ENCODE data around the gene MGAT5B. TPM values are rescaled to one million over a fixed set of nuclear protein-coding genes. Genes with fewer than 3 reads are reported as not detected.

The MGAT5B gene
- total RNA-seq, 1 experiment from 2014 or later = 4.4 TPM

- Histone ChIP-seq H3K9me3 (ENCODE audit: control insufficient read depth in 1 of 2, insufficient read depth in 1 of 2, low read depth in 1 of 2, low read length in 2 of 2) (no peaks in the 10 kb centered on the region), H3K9ac (ENCODE audit: low read length) (no peak overlapping the region), H3K36me3 (ENCODE audit: control insufficient read depth in 1 of 2, insufficient read depth in 2 of 2, low read length in 2 of 2) (no peaks in the 10 kb centered on the region), H3K4me2 (ENCODE audit: low read length) (no peak overlapping the region), H3K79me2 (ENCODE audit: insufficient read depth, low read length) (no peaks in the 10 kb centered on the region), H2AFZ (ENCODE audit: low read depth, low read length, poor library complexity, severe bottlenecking) (no peak overlapping the region), H3K4me3 (replicated peaks in 1 of 2; ENCODE audit: low read depth in 1 of 2, low read length in 2 of 2) (no peak overlapping the region), H4K20me1 (ENCODE audit: insufficient read depth) (no peaks in the 10 kb centered on the region), H3K9me2 (ENCODE audit: insufficient read depth) (no peaks in the 10 kb centered on the region), H3K27me3 (ENCODE audit: insufficient read depth, low read length) (no peaks in the 10 kb centered on the region), H3K27ac (ENCODE audit: low read depth, low read length) (no peak overlapping the region), H3K4me1 (ENCODE audit: control insufficient read depth in 1 of 2, insufficient read depth in 2 of 2, low read length in 2 of 2) (no peaks in the 10 kb centered on the region)
- DNase-seq (ENCODE audit: low read depth, low spot score) (no peak), ATAC-seq (no peak)
- TF ChIP-seq ZFX (IDR thresholded peaks at IDR 0.05) (no peak), POLR2A (IDR thresholded peaks at IDR 0.05; ENCODE audit: borderline replicate concordance, extremely low read depth, insufficient read depth, insufficient read length) (no peak), SRF (IDR thresholded peaks at IDR 0.05; ENCODE audit: low read depth) (no peak)
- ChIA-PET CTCF (no interaction called here), POLR2A (no interaction called here), RAD21 (ENCODE audit: low non-redundant PET in 1 of 2, low total read pairs in 2 of 2, uncharacterized antibody in 2 of 2, unreplicated experiment in 2 of 2) (no interaction called here)
- no TSS peak for BruUV-seq (replicated peaks)
- intact Hi-C loops (cut with micrococcal nuclease) = no loop called here
These were observed 79.6 kb downstream of the MGAT5B start for GRCh38 chr17:76947771-76948170.

DNA sequence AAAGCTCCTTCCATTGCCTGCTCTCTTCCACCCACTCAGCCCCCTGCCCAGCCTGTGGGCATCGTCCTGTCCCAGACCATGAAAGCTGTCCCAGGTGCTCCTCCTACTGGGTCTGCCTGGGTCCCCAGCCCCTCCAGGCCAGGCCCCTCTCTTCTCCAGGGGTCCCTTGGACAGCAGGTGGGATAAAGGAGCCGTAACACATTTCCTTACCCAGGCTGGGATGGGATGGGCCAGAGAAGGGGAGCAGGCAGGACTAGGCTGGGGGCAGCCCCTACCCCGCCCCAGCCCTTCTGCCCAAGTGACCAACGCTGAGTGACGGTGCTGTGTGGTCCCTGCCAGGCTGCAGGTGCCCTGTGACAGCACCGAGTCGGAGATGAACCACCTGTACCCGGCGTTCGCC is 80.1 kb downstream of the MGAT5B start:
- Histone ChIP-seq H3K4me2 (ENCODE audit: low read length) (no peak overlapping the region), H4K20me1 (ENCODE audit: insufficient read depth) (no peaks in the 10 kb centered on the region), H3K9ac (ENCODE audit: low read length) (no peak overlapping the region), H3K9me2 (ENCODE audit: insufficient read depth) (no peaks in the 10 kb centered on the region), H3K27me3 (ENCODE audit: insufficient read depth, low read length) (no peaks in the 10 kb centered on the region), H3K27ac (ENCODE audit: low read depth, low read length) (no peak overlapping the region), H3K36me3 (ENCODE audit: control insufficient read depth in 1 of 2, insufficient read depth in 2 of 2, low read length in 2 of 2) (no peaks in the 10 kb centered on the region), H3K9me3 (ENCODE audit: control insufficient read depth in 1 of 2, insufficient read depth in 1 of 2, low read depth in 1 of 2, low read length in 2 of 2) (no peaks in the 10 kb centered on the region), H3K4me1 (ENCODE audit: control insufficient read depth in 1 of 2, insufficient read depth in 2 of 2, low read length in 2 of 2) (no peaks in the 10 kb centered on the region), H2AFZ (ENCODE audit: low read depth, low read length, poor library complexity, severe bottlenecking) (no peak overlapping the region), H3K79me2 (ENCODE audit: insufficient read depth, low read length) (no peaks in the 10 kb centered on the region), H3K4me3 (replicated peaks in 1 of 2; ENCODE audit: low read depth in 1 of 2, low read length in 2 of 2) (no peak overlapping the region)
- ChIA-PET RAD21 (ENCODE audit: low non-redundant PET in 1 of 2, low total read pairs in 2 of 2, uncharacterized antibody in 2 of 2, unreplicated experiment in 2 of 2) (no interaction called here), CTCF (no interaction called here), POLR2A (no interaction called here)
- TF ChIP-seq POLR2AphosphoS5 (IDR thresholded peaks at IDR 0.05; ENCODE audit: low read depth, low read length) = no peak
- TF ChIP-seq EZH2 (IDR thresholded peaks at IDR 0.05) = no peak
- TF ChIP-seq ATF3 (IDR thresholded peaks at IDR 0.05) = no peak
- TF ChIP-seq CBX3 (IDR thresholded peaks at IDR 0.05; ENCODE audit: low read depth) = no peak
- TF ChIP-seq CEBPB (IDR thresholded peaks at IDR 0.05; ENCODE audit: low read depth) = no peak
- TF ChIP-seq SRF (IDR thresholded peaks at IDR 0.05; ENCODE audit: low read depth) = no peak
- no peak for TF ChIP-seq CTCF (IDR thresholded peaks at IDR 0.05 in 2 of 3, conservative IDR thresholded peaks at IDR 0.05 in 1 of 3; ENCODE audit: borderline replicate concordance in 1 of 3, insufficient read depth in 1 of 3, low read depth in 2 of 3, low read length in 2 of 3)
- TF ChIP-seq SIN3A (IDR thresholded peaks at IDR 0.05; ENCODE audit: low read depth) = no peak
- TF ChIP-seq POLR2A (IDR thresholded peaks at IDR 0.05; ENCODE audit: borderline replicate concordance, extremely low read depth, insufficient read depth, insufficient read length) = no peak
- TF ChIP-seq MAX (IDR thresholded peaks at IDR 0.05) = no peak
- no peak for TF ChIP-seq ZFX (IDR thresholded peaks at IDR 0.05)
- no peak for TF ChIP-seq TCF7L2 (IDR thresholded peaks at IDR 0.05; ENCODE audit: borderline replicate concordance, extremely low read depth, insufficient read depth, insufficient read length)
- BruUV-seq (replicated peaks) = no TSS peak
- DNase-seq (ENCODE audit: low read depth, low spot score) (no peak), ATAC-seq (no peak)
- intact Hi-C loops (cut with micrococcal nuclease) = no loop called here
